ENCODE measurements around the gene RBM20.

DNA sequence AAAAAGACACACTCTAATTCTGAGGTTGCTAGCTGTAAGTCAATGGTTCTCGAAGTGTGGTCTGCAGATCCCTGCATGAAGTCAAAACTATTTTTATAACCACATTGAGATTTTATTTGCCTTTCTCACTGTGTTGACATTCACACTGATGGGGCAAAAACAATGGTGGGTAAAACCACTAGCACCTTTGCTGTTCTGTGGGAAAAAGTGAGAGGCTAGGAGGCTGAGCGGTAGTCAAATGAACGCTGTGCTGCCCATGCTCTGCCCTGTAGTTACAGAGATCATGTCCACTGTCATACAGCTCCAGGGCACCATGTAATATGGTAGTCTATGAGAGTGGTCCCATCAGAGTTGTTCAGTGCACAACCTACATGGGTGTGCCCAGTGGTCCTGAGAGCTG, 206.0 kb downstream of the RBM20 start:
- TF ChIP-seq, protein P1, sequence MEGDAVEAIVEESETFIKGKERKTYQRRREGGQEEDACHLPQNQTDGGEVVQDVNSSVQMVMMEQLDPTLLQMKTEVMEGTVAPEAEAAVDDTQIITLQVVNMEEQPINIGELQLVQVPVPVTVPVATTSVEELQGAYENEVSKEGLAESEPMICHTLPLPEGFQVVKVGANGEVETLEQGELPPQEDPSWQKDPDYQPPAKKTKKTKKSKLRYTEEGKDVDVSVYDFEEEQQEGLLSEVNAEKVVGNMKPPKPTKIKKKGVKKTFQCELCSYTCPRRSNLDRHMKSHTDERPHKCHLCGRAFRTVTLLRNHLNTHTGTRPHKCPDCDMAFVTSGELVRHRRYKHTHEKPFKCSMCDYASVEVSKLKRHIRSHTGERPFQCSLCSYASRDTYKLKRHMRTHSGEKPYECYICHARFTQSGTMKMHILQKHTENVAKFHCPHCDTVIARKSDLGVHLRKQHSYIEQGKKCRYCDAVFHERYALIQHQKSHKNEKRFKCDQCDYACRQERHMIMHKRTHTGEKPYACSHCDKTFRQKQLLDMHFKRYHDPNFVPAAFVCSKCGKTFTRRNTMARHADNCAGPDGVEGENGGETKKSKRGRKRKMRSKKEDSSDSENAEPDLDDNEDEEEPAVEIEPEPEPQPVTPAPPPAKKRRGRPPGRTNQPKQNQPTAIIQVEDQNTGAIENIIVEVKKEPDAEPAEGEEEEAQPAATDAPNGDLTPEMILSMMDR (IDR thresholded peaks at IDR 0.05) = no peak
- no peak for TF ChIP-seq POLR2A (IDR thresholded peaks at IDR 0.05)
- no peak for TF ChIP-seq POLR2AphosphoS5 (IDR thresholded peaks at IDR 0.05)

All from gastroesophageal sphincter (tissue), 3 donors.